SK-MEL-5 (cell line): ENCODE results near the gene TNFRSF9. TPM values are rescaled to one million over a fixed set of nuclear protein-coding genes. Genes with fewer than 3 reads are reported as not detected.
"Not testable (repeated sequence)": the region's sequence is repeated elsewhere in the genome, so short reads cannot be mapped to it uniquely, and the experiment has no call there.

Experiments
- DNase-seq: peaks from one replicate; pipeline ENCODE4 v3.0.0-alpha.2; 2016; ENCODE audit warnings: low read depth, low spot score
- in situ Hi-C: cut with HindIII; loops from 2 replicates; pipeline ENCODE4 v1.10.0; 2016; ENCODE audit warnings: low sequenced_read_pairs, high pct_unique_total_duplicates, low pct_unique_long_range_greater_than_20kb
- polyA plus RNA-seq, 2 experiments: library from polyadenylated mRNA; depleted of rRNA; stranded (reverse); fragments of >200 nt; gene quantifications; 2 replicates each; pipeline ENCODE4 v1.2.3, GENCODE V29; 2015
- total RNA-seq: library from RNA; depleted of rRNA; stranded (reverse); fragments of >200 nt; shearing (Covaris generic); gene quantifications from 2 replicates; pipeline ENCODE4 v1.2.3, GENCODE V29; 2014; rRNA removed

TNFRSF9 gene
- not detected in 2 replicates for total RNA-seq
- not detected in 2 replicates for polyA plus RNA-seq (2015; cell fraction: cytosol; rRNA removed)
- not detected in 2 replicates for polyA plus RNA-seq (2015; cell fraction: nucleus; rRNA removed)

DNA sequence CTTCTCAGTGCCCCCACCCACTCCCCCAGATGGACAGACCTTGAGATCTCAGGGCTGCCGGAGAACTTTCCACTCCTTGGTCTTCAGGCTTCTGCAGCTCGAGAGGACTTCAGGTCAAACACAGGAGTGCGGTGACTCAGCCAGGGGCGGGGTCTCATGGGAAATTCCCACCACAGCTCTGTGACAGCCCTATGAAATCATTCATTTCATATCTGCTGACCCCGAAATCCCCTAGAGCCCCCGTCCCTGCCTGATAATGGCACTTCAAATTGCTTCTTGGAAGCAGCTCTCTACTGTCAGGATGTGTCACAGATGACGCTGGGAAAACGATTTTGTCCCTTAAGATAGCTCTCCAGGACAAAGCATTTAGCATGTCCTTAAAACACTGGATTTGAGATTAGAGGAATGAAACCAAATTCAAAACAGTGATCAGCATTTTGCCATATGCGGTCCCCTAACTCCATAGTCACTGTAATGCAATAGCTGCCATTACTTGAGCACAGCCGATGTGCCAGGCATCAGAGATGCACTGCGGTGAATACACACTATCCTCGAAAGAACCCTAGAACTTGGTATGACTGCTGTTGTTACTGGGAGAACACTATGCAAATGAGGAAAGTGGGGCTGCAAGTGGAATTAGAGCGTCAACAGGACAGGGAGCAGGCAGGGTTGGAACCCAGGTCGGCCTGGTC, at the start of gene TNFRSF9:
TSS of gene TNFRSF9 (minus strand) at position 95 of the 692 bp plus-strand sequence. CDS start 845 bp downstream, outside the sequence.
- in situ Hi-C loops: no loop called here
- DNase-seq: no peak

DNA sequence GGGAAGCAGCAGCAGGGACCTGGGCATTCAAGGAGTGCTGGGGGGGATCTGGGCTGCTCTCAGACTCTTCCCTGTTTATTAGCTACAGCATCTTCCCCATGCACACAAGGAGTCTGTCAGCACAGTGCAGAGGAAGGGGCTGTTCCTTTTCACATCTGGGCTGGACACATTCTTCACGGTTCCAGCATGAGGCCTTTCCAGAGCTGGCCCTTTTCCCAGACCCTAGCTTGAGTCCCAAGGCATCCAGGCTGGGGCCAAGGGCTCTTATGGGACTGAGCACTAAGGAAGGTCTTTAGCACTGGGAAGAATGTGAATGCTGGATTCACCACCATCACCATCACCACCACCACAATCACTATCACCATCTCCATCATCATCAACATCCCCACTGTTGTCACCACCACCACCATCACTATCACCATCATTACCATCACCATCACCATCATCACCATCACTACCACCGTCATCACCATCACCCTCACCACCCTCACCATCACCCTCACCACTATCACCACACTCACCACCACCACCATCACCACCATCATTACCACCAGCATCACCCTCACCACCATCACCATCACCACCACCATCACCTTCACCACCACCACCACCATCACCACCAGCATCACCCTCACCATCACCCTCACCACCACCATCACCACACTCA, 49.3 kb upstream of the TNFRSF9 start:
- DNase-seq: no peak
- in situ Hi-C loops: no loop called here

DNA sequence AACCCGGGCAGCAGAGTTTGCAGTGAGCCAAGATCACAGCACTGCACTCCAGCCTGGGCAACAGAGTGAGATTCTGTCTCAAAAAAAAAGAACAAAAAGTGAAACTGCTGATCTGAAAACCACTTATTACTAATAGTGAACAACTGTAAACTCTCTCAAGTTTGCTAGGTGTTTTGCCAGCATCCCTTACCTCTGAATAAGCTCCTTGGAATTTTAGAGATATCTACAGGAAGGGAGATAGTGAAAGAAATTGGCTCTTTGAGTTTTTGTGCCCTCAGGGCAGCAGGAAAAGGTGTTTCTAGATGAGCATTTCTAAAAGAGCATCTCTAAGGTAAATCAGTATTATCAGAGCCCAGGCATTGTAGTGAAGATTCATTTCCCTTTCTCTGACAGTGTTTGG, 47.9 kb upstream of the TNFRSF9 start:
- no peak for DNase-seq
- in situ Hi-C loops: no loop called here

DNA sequence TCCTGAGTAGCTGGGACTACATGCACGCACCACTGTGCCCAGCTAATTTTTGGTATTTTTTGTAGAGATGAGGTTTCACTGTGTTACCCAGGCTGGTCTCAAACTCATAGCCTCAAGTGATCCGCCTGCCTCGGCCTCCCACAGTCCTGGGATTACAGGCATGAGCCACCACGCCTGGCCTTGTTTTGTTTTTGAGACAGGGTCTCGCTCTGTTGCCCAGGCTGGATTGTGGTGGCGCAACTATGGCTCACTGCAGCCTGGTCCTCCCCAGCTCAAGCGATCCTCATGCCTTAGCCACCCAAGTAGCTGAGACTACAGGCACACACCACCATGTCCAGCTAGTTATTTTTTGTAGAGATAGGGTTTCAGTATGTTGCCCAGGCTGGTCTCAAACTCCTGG, 46.9 kb upstream of the TNFRSF9 start:
- in situ Hi-C loops: no loop called here

DNA sequence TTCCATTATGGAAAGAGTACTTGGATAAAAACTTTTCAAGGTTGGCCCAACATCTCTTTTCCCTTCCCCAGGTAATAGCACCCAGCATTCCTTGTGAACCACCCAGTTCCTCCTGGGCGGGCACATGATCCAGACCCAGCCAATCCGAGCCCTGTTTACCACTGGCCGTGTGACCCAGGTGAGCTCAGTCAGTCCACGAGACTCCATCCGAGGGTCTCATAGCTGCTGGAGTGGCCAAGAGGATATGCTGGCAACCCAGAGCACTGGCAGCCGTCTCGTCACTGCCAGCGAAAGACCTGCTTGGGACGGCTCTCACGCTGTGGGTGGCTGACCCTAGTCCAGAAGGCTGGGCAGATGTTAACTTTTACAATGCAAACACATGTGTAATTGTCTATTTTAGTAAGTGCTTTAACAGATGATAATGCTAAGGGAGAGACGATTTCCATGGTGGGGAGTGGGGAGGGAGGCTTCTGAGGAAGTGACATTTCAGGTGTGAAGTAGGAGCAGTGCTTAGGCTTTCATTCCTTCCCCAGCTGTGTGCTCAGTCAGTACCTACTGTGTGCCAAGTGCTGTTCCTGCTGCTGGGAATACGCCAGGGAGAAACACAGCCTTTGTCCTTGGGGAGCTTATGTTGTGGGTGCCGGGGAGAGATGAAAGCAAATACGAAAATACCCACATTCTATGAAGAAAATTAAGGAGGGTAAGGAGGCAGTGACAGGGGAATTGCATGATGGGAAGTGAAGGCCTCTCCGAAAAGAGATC, 45.4 kb upstream of the TNFRSF9 start:
- in situ Hi-C loops: no loop called here
- DNase-seq: no peak

More for the DNA sequence above, 46.9 kb upstream of the TNFRSF9 start:
- no peak for DNase-seq

DNA sequence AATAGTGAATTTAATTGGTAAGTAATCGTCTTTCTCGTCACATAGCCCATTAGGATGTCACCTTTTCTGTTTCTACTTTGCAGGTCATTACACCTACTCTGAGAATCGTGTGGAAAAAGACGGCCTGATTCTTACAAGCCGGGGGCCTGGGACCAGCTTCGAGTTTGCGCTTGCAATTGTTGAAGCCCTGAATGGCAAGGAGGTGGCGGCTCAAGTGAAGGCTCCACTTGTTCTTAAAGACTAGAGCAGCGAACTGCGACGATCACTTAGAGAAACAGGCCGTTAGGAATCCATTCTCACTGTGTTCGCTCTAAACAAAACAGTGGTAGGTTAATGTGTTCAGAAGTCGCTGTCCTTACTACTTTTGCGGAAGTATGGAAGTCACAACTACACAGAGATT, 44.2 kb upstream of the TNFRSF9 start:
- no peak for DNase-seq
- in situ Hi-C loops: no loop called here

DNA sequence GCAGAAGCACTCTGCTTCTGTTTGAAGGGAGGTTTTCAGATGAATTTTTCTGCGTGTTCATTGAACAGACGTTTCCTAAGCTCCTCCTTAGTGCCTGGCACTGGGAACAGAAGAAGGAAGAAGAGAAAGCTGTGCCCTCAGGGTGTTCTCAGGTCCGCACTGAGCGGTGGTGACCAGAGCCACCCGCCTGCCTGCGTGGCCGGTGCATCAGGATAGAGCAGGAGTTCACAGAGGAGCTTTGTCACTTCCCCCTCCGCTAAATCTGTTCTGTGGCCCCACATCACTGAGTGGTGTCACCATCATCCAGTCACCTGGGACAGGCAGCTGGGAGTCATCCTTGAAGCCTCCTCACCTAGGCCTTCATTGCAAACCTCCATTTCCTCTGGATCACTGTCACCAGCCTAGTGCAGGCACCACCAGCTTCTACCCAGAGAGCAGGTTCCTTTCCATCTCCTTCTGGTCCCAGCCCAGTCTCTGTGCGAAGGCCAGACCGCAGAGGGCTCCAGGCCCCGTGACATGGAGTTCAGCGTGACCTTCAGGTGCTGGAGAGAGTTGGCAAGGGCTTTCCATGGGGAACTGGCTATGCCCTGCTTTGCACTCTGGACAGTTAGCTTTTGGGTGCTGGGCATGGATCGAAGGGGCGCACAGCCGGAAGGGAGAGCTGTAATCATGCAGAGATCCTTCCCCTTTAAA, 42.6 kb upstream of the TNFRSF9 start:
- in situ Hi-C loops: no loop called here
- DNase-seq: no peak

DNA sequence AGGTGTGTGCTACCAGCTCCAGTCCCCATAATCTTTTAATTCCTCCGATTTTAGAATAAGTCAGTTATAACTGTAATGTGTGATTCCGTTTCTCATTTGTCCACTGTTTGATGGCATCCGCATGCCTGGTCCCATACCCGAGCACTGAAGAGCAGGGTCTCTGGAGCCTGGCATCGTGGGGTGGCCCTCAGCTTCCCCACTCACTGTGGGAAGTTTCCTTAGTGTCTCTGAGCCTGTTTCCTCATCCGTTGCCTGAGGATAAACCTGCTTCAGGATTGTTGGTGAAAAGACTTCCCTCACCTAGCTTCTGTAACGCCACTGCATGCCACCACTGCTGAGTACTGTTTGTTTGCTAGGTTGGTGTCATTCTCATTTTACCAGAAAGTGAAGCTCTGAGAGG, 40.3 kb upstream of the TNFRSF9 start:
- no peak for DNase-seq
- in situ Hi-C loops: no loop called here

DNA sequence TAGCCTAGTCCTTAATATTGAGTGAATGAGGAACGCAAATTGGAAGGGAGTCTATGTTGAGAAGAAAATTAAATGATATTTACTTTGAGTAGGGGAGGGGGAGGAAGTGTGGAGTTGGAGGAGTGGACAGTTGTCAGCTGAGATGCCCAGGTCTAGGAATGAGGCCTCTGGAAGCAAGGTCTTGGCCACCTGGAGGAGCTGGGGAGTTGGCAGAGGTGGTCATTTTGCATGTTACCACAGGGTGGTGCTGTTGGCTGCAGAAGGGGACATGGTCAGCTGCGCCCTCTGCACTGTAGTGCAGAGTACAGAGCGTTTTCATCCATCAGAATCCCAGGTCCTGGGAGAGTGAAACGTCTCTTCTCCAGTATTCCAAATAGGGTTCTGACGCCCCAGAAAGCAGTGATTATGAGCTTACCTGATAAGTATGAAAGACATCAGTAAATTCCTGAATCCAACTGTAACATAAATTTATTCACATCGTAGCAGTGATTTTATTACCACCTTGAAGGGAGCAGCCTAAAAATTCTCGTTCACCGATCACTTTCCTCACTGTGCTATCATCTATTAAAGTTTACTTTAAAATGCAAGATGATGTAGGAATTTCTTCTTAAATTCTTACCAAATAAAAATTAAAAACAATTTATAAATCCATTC, 34.7 kb upstream of the TNFRSF9 start:
- peak; percentile 84 for DNase-seq
- in situ Hi-C loops: no loop called here

DNA sequence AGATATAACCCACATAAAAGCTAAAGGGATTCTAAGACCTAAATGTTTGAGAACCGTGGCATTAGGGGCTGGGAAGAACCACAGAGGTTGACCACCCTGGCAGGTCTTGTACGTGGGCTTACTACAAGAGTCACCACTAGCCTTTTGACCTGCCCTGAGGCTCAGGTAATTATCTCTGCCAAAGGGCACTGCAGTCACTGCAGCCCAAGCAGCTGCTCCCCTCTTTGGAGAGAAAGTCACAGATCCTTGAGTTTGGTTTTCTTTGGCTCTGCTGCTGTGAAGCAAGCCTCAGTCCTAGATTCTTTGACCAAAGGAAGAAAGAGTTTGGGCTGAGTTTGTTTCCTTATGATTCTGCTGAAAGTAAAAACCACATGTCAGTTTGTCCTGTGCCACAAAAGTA, 32.4 kb upstream of the TNFRSF9 start:
- no peak for DNase-seq
- in situ Hi-C loops: no loop called here

DNA sequence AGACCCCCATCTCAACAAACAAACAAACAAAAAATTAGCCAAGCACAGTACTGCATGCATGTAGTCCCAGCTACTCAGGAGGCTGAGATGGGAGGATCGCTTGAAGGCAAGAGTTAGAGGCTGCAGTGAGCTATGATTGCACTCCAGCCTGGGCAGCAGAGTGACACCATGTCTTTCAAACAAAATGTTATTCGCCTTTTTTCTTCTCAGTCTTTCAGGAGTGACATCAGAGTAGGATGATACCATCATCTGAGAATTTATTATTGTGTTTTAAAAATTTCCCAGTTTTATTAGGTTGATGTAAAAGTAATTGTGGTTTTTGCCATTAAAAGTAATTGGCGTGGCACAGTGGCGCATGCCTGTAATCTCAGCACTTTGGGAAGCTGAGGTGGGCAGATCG, 31.6 kb upstream of the TNFRSF9 start:
- in situ Hi-C loops: no loop called here
- no peak for DNase-seq

DNA sequence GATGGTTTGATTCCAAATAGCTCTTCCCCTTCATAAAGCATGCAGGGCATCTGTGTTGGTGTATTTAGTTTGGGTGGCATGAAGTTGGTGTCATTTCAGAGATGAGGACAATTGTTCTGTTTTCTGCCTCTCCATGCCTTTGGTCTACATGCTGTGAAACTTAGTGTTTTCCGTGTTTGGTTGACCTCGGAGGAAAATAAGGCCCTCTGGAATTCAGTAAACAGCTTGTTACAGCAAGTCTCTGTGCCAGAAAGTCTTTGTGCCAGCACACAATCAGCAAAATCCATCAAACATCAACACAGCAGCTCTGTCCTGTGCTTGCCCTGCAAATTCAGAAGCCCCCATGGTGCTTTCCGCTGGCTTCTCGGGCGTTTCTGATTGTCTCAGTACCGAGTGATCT, 30.4 kb upstream of the TNFRSF9 start:
- no peak for DNase-seq
- in situ Hi-C loops: no loop called here

DNA sequence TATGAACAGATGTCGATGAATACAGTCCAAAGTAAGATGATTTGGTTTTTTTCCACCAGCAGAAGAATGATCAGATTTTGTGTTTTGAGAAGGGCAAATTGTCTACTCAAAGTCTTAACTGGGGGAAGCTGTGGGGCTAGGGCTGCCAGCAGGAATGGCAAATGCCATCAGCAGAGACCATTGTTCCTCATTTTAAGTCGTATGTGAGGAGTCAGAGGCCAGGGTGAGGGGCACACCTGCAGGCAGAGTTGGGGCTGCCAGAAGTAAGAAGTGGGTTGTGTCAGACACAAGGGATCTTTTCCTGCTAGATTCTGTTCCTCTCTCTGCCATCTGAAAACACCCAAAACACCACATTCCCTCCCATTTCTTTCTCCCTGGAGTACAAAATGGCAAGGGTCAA, 29.6 kb upstream of the TNFRSF9 start:
- in situ Hi-C loops: no loop called here
- no peak for DNase-seq

DNA sequence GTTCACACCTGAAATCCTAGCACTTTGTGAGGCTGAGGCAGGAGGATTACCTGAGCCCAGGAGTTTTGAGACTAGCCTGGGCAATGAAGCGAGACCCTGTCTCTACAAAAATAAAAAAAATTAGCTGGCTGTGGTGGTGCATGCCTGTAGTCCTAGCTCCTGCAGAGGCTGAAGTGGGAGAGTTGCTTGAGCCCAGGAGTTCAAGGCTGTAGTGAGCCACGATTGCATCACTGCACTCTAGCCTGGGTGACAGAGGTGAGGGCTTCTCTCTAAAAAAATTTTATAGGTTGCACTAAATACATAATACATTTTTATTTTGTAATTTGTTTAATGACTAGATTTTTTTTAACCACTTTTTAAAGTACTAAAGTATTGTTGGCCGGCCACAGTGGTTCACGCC, 27.0 kb upstream of the TNFRSF9 start:
- in situ Hi-C loops: no loop called here
- DNase-seq: no peak

DNA sequence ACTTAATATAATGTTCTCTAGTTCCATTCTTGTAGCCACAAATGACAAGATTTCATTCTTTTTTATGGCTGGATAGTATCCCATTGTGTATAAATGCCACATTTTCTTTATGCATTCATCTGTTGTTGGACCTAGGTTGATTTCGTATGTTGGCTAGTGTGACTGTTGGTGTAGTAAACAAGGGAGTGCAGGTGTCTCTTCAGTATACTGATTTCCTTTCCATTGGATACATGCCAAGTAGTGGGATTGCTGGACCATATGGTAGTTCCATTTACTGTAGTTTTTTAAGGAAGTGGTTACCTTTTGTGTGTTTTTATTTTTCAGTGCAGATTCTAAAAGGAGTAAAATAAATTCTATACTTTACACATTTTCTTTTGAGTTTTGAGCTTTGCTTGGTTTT, 26.6 kb upstream of the TNFRSF9 start:
- DNase-seq: no peak
- in situ Hi-C loops: no loop called here

DNA sequence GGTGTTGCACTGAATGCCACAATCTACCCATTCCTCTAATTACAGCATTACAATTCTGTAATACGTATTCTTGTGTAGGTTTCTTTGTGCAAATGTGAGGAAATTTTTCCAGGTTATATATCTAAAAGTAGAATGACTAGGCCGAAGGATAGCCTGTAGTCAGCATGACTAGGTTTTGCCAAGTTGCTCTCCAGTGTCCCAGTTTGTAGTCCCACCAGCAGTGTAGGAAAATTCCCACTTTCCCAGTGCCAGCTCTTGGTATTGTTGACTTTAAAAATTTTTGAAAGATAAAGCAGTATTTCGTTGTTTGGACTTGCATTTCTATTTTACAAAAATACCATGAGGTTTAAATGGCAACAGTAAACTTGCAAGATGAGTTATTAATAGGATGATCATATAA, 23.8 kb upstream of the TNFRSF9 start:
- no peak for DNase-seq
- in situ Hi-C loops: no loop called here

DNA sequence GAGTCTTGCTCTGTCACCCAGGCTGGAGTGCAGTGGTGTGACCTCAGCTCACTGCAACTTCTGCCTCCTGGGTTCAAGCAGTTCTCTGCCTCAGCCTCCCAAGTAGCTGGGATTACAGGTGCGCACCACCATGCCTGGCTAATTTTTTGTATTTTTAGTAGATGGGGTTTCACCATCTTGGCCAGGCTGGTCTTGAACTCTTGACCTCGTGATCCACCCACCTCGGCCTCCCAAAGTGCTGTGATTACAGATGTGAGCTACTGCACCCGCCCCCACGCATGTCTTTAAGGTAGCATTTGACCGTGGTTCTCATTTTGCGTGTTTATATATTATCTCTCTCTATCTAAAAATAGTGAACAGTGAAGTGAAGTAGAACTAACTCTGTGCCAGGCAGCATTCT, 23.2 kb upstream of the TNFRSF9 start:
- in situ Hi-C loops, DNase-seq: not testable (repeated sequence)

DNA sequence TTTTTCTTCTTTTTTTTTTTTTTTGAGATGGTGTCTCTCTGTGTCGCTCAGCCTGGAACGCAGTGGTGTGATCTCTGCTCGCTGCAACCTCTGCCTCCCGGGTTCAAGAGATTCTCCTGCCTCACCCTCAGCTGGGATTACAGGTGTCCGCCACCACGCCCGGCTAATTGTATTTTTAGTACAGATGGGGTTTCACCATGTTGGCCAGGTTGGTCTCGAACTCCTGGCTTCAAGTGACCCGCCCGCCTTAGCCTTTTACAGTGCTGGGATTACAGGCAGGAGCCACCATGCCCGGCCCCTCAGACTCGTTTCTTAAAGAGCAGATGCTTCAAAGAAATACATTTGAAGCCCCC, 22.7 kb upstream of the TNFRSF9 start:
- in situ Hi-C loops, DNase-seq: not testable (repeated sequence)
